Activated CD8-positive, alpha-beta memory T cell treated with anti-CD3 and anti-CD28 coated beads, Interleukin-2, amount 50 U/mL, for 1 hour (primary cell): Measurements from ENCODE around the gene SRP54.
"Not testable (repeated sequence)": the region's sequence is repeated elsewhere in the genome, so short reads cannot be mapped to it uniquely, and the experiment has no call there.

Experiments used
- DNase-seq: peaks from one replicate; pipeline ENCODE4 v3.0.0-alpha.2; 2020; ENCODE audit errors: extremely low read depth

Gene SRP54

DNA sequence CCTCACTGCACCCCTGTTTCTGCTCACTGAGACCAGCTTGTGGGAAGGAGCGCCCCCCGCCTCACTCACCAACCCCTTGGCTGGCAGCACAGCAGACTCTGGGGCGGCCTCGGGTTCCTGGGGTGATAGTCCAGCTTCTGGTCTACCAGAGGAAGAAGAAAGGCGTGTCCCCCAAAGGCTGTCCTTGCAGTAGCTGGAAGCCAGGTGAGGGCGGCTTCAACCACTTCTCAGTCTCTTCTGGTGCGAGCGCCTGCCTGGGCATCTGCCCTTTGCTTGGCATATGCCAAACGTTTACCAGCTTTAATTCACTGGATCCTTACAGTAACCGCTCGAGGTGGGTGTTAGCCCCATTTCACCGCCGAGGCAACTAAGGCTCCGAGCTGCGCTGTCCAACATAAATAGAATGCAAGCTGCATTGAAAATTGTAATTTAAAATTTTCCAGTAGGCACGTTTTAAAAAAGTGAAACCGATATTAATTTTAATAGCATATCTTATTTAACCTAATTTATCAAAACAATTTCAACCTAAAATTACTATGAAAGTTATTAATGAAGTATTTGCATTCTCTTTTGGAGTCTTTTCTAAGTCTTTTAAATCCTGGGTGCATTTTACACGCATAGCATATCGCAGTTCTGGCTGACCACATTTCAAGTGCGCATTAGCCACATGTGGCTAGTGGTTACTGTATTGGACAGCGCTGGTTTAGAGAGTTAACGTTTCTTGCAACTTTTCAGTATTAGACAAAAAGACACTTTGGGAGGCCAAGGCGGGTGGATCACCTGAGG is 64.2 kb downstream of the SRP54 start:
- DNase-seq: no peak

GRCh38 chr14:35047976-35048513 is 65.3 kb downstream of the SRP54 start:
- DNase-seq: no peak

GRCh38 chr14:35050652-35051051 is 67.9 kb downstream of the SRP54 start:
- no peak for DNase-seq

- no peak for DNase-seq
These were observed 69.0 kb downstream of the SRP54 start for GRCh38 chr14:35051796-35052195.

- DNase-seq: no peak
These were observed 69.8 kb downstream of the SRP54 start for GRCh38 chr14:35052637-35053036.

DNA sequence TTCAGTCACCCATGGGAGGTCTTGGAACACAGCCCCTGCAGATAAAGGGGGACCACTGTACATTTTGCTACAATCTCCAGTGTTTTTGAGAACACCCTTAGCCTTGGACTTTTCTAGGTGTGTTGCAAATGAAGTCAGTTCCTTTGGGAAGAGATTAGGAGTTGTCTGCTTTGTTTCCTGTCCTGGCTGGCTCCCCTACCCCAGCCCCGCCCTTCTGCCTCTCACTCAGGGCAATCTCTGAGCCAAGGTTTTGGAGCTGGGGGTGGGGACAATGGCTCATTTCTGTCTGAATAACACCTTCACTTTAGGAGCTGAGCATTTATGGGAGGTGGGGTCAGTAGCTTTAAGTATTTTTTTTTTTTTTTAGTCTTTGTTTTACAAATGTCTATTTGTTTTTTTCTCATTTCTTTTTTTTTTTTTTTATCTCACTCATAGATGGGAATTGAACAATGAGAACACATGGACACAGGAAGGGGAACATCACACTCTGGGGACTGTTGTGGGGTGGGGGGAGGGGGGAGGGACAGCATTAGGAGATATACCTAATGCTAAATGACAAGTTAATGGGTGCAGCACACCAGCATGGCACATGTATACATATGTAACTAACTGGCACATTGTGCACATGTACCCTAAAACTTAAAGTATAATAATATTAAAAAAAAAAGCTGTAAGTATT is 78.5 kb downstream of the SRP54 start:
- not testable (repeated sequence) for DNase-seq

DNA sequence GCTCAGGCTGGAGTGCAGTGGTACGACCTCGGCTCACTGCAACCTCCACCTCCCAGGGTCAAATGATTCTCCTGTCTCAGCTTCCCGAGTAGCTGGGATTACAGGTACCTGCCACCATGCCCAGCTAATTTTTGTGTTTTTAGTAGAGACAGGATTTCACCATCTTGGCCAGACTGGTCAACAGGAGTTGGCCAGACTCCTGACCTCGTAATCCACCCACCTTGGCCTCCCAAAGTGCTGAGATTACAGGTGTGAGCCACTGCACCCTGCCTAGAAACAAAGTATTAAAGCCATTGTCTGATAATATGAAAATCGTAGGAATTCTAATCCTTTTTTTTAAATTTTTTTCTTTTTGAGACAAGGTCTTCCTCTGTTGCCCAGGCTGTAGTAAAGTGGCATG is 82.9 kb downstream of the SRP54 start:
- DNase-seq: not testable (repeated sequence)

DNA sequence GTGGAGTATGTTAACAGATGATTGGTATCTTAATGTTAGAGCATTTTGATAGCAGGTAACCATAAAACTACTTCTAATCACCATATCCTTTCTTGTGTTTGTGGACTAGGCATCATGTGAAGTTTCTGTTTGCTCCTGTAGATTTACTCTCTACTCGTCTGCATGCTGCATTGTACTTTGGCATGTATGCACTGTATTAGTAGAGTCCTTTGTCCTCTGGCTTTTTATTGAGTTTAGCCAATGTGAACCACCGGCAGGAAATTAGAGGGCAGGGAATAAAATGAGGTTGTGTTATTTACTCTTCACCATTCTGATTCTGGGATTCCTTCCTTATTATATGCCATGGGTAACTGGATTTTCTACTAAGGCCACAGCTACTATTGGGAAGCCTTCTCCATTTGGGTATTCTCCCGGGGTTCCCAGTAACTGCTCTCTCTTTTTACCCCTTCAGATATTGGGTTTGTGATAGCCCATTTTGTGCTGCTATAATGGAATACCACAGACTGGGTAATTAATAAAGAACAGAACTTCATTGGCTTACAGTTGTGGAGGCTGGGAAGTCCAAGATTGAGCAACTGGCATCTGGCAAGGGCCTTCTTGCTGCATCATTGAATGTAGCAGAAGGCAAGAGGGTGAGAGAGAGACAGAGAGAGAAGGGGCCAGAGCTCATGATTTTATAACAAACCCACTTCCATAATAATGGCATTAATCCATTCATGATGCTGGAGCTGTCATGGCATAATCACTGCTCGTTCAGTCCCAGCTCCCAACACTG is 85.6 kb downstream of the SRP54 start:
- no peak for DNase-seq

- no peak for DNase-seq
These were observed 89.4 kb downstream of the SRP54 start for GRCh38 chr14:35072226-35072625.

DNA sequence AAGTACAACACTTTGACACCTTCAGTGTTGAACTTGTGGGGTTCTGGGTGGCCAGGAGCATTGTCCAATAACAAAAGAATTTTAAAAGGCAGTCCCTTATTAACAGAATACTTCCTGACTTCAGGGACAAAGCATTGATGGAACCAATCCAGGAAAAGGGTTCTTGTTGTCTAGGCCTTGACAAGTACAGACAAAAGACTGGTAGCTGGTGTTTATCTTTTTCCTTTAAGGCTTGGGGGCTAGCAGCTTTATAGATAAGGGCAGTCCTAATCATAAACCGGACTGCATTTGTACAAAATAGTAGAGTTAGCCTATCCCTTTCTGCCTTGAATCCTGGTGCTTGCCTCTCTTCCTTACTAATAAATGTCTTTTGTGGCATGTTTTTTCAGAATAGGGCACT is 90.7 kb downstream of the SRP54 start:
- DNase-seq: no peak

DNA sequence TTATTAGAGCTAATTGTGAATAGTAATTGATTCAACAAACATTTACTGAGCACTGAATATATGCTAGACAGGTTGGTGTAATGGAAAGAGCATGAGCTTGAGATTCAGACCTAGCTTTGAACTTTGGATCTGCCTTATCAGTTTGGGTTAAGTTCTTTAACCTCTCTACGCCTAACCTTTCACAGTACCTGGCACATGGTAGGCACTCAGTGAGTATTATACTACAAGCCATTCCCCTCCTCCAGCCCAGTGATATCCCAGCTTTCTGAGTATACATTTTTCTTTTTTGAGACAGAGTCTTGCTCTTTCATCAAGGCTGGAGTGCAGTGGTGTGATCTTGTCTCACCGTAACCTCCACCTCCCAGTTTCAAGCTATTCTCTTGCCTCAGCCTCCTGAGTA is 95.3 kb downstream of the SRP54 start:
- no peak for DNase-seq
